NCI-H748 treated with DMSO at 0.1 percent for 48 hours (cell line): ENCODE data around the gene ZNF526.

Source experiments
- DNase-seq: peaks from one replicate; lab custom pipeline; 2025; lab: John Stamatoyannopoulos, UW

ZNF526 gene, protein sequence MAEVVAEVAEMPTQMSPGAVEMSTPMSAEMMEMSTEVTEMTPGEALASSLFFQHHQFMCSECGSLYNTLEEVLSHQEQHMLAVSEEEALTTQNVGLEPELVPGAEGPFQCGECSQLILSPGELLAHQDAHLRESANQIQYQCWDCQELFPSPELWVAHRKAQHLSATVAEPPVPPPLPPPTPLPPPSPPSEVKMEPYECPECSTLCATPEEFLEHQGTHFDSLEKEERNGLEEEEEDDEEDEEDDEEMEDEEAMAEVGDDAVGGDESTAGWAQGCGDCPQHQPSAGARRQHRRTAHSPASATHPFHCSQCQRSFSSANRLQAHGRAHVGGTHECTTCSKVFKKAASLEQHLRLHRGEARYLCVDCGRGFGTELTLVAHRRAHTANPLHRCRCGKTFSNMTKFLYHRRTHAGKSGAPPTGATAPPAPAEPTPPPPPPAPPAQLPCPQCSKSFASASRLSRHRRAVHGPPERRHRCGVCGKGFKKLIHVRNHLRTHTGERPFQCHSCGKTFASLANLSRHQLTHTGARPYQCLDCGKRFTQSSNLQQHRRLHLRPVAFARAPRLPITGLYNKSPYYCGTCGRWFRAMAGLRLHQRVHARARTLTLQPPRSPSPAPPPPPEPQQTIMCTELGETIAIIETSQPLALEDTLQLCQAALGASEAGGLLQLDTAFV

DNA sequence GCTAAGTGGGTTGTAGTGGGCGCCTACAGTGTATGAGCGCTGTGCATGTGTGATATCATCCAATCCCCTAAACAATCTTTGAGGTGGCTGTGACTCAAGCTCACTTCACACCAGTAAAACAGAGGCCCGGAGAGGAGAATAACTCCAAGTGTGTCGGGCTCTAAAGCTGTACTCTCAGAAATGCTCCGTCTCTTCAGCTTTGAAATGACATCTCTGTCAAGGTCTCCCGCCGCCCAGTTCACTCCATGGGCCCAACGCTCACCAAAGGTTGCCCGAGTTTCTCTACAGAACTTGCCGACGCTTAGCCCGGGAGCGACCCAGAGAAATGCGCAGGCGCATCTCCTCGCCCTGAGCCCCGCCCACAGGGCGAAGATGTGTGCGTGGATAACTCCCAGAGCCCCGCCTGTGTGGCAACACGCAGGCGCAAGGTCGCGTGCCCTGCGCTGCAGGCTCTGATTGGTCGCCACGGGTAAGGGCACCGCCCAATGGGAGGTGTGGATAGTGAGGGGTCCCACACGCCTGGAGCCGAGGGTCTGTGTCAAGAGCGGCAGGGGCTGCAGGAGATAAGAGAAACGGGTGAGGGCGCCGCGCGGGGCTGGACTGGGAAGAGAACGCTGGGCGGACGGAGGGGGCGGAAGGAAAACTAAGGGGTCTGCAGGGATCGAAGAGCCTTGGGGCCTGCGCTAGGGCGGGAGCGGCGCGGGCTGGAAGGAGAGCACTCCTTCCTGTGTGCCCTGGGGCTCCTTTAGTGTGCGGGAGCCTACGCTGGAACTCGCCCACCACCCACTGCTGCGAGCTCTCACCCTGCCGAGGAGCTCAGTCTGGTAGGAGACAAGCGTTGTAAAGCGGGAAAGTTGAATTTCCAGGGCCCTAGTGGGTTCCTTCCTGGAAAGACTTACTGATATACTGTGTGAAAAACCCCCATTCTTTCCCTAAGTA lies at the start of gene ZNF526:
ZNF526 (plus strand) TSS at position 501 of the 939 bp plus-strand sequence. CDS start 4,092 bp downstream, outside the sequence.
- DNase-seq: peak; percentile 95

DNA sequence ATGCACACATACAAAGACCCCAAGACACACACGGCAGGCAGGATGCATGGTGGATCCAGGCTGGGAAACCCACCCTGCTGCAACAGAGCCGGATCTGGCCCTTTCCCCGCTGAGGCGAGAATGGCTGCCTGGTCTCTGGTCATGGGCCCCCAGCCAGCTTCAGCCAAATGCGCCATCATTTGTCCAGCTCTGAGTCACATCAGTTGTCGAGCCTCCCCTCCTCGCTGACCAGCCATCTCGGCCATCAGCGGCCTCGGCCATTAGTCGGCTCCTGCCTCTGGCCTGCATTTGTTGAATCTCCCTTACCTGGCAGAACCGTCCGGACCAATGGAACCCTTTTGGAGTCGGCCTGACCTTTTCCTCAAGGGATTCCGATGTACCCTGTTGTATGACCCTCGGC lies 49.4 kb upstream of the ZNF526 start:
- no peak for DNase-seq

DNA sequence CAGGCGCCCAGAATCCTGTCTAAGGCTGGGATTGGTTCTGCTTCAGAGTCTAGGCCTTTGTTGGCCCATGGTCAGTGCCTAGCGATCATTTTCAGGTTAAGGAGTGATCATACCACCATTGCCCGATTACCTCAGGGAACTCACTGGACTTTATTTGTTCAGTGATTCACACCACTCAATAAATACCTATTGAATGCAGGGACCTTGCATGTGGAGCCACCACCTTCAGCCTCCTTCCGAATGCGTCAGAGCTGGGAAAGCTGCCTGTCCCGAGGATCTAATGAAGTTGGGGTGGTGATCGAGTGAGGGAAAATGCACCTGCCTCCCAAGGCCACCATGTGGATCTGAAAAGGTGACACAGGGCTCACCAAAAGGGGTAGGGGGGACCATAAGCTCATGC lies 47.9 kb upstream of the ZNF526 start:
- DNase-seq: no peak

DNA sequence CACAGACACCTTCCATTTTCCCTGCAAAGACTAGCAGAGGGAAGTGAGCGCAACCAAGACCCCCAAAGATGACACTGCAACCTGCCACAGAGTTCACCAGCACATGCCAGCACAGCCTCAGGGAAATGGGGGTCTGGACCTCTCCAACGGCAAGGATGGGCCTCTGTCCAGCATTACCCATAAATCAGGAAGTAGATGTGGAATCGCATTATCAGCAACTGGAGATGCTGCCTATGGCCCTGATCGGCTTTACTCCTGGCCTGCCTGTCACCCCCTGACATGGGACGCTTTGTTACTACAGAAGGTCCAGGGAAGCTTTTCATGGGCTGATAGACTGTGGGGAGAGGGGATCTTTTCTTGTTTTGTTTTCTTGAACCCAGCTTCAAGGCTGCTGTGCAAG lies 46.4 kb upstream of the ZNF526 start:
- no peak for DNase-seq

DNA sequence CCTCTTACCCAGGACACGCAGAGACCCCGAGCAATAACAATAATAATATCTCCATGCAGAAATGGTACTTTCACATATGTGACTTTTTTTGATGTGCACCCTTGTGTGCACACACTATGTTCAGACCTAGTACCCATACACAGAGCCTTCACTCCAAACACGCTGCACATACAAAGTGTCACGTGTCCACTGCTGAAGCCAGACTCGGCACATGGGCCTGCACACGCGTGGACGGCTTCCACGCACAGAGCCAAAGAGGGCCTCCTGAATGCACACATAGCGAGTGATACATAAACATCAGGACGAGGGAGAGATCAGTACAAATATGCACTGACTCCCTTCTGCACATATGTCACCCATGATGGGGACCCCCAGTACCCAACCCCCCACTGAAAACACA lies 45.9 kb upstream of the ZNF526 start:
- no peak for DNase-seq

DNA sequence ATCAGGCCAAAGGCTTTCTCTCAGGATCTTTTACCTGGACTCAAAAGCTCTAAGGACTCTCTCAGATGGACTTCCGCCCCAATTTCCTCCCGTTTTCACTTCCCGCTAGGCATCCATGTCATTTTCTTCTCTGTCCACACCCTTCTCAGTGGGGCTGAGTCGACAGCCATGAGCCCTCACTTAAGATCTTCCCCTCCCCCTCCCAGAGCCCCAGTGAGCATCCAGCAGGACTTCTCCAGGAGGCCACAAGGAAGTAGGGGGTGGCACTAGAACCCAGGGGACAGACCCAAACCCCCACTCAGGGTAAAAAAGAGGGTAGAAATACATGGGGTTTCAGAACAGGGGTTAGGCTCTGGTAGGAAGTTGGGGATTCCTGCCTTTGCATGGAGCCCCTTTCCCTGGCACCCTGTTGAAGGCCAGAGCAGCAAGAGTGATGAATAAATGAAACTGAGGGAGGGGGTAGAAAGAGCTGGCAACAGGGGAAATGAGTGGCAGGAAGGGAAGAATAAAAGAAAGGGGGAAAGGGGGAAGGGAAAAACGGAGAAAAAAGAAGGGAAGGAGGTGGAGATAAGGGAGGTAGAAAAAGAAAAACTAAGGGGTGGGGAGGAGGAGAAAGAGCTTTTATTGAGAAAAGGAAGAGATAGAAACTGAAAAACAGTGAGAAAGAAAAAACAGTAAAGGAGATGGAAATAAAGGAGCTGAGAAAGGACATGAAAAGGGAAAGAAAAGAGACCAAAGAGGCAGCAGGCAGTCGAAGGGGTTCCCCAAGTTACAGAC lies 45.0 kb upstream of the ZNF526 start:
- DNase-seq: no peak

DNA sequence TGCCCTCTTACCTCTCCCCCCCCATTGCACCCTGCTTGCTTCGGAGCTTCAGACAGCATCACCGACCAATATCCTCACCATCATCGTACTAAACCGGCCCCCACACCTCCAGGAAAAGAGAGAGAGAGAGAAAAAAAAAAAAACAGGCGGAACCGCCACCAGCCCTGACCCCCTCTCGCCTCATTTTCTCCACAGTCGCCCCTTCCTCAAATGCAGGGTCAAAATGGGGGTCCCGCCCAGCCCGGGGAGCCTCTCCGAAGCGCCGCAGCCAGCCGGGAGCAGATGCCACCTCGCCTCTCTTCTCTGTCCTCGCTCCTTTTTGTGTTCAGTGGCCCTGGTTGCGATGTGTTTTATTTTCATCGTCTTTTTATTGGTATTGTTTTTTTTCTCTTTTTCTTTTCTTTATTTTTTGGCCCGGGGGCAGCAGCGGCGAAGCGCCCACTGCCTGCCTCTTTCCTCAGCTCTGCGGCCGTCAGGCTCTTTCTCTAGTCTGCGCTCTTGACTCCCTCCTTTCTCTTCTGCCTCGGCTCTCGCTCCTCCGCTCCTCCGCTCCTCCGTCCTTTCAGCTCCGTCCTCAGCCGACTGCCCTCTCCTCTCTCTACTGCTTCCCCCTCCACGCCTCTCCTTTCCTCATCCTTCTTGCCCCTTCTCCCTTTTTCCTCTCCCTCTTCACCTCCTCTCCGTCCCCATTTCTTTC lies 44.0 kb upstream of the ZNF526 start:
- DNase-seq: peak; percentile 70

DNA sequence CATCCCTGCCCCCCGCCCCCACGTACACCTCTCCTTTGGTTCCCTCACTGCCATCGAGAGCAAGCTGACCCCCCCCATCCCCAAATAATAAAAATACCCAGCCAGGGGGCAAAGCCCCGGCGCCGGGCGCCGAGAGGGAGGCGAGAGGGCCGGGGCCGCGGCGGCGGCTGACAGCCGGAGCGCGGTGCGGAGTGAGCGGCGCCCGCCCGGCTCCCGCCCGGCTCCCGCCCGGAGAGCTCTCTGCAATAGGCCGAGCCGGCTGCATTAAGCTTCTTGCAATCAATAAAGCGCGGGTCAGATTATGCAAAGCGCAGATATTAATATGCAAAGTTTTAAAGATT lies 43.5 kb upstream of the ZNF526 start:
- peak; percentile 76 for DNase-seq

DNA sequence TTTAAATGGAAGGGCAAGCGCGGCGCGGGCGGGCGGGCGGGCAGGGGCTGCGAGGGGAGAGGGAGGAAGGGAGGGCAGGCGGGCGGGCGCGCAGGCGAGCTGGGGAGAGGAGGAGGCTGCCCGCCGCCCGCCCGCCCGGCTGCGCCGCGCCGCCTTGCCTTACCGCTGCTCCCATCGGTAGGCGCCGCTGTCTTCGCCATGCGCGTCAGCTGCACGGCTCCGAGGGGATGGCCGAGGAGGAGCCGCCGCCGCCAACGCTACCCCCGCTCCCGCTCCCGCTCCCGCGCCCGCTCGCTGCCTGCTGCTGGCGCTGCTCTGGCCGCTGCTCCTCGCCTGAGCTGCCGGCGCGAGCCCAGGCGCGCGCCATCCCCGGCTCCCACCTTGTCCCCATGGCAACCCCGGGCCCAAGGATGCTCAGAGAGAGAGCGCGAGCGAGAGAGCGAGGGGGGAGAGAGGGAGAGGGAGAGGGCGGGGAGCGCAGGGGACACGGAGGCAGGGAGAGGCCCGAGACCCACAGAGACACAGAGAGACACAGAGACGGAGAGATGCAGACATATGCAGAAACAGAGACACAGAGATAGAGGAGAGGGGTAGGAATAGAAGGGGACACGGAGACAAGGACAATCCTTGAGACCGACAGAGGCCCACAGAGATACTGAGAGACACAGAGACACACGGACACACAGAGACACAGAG lies 43.0 kb upstream of the ZNF526 start:
- DNase-seq: peak; percentile 87

DNA sequence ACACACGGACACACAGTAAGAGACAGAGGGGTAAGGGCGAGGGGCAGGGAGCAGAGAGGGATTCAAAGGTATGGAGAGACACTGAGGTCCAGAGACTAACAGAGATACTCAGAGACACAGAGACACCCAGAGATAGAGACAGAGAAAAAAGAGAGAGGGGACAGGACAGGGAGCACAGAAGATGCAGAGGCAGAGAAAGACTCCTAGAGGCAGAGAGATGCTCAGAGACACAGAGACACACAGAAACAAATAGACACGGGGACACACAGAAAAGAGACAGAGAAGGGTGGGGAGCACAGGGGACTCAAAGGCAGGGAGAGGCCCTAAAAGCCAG lies 42.5 kb upstream of the ZNF526 start:
- no peak for DNase-seq

DNA sequence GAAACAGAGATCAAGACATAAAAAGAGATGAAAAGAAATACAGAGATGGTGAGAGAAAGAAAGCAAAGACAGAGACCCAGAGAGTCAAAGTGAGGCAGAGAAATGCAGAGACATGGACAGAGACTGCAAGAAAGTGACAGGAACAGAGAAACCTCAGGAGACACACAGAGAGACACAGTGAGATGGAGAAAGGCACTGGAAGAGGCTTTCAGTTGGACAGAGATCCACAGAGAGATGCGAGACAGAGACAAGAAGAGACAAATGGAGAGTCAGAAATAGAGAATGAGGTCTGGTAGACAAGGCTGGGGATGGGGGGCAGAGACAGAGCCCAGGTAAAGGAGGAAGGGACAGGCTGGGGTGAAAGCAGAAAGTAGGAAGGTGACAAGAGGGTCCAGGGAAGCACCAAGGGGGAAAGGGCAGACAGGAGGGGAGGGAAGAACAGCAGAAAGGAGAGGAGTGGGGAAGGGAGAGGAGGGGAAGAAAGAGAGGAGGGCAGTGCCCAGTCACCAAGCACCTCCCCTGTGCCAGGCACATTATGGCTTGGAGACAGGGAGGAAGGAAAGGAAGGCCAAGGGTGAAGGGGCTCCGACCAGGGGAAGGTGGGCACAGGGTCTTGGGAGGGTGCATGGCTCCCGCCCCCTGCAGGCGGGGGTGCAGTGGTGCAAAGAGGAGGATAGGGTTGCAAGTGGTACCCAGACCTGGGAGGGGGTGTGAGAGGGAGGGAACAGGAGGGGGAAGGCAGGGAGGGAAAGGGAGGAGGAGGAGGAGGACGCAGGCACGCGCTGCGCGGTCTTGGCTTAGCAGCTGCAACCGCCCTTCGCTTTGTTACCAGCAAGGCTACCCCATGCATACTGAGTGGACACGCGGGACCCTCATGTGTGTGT lies 41.1 kb upstream of the ZNF526 start:
- DNase-seq: no peak

DNA sequence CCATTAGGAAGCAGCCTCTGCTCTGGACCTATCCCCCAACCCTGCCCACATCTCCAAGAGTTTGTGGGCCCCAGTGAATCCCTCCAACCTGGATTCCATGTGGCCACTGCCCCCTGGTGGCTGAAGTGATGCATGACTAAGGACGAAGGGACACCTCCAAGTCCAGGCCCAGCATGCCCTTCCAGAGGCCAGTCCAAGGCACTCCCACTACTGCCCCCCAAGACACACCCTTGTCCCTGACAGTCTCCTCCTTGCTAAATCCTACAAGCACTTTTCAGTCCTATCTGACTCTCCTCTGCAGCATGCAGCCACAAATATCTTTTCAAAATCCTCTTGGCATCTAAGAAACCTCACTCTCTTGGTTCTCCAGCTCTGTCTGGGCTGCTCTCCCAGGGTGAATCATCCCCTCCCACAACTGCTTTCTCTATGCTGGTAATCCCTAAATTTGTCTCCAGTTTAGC lies 35.7 kb upstream of the ZNF526 start:
- DNase-seq: peak; percentile 65

DNA sequence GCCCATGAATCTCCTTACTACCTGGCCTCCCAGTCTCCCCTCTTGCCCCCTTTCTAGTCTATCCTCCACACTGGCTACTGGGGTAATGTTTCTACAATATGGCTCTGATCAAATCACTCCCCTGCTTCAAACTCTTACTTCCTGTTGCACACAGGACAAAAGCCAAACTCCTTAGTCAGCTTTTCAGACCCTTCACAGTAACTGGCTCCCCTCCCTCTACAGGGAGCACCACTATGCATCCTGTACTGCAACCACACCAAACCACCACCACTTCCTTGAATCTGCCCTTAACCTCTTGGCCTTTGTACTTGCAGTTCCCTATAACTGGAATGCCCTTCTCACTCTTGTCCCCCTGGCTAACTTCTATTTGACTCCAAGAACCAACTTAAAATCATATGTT lies 34.8 kb upstream of the ZNF526 start:
- DNase-seq: no peak

DNA sequence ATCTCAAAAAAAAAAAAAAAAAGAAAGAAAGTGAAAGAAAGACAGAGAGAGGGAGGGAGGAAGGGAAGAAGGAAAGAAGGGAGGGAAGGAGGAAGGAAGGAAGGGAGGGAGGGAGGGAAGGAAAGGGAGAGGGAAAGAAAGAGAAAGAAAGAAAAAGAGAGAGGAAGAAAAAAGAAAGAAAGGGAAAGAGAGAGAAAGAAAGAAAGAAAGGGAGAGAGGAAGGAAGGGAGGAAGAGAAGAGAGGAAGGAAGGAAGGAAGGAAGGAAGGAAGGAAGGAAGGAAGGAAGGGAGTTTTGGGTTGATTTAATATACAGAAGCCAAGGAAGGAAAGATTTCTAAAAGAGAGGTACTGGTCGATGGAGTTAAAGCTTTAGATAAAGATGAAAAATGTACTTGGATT lies 31.4 kb upstream of the ZNF526 start:
- no peak for DNase-seq

DNA sequence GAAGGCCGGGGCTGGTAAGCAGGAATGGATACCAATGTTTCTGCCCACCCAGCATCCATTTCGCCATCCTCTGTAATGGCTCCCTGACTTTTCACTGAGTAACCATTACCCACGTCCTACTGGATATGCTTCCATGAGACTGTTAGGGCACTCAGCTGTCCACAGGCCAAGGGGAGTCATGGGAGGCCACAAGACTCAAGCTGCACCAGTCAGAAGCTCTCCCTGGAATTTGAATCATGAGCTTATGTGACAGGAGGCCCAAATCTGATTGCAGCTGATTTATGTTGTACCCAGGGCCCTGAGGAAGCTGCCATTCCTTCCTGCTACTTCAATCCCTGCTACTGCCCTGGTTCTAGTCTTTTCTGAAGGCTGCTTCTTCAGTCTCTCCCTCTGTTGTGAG lies 31.0 kb upstream of the ZNF526 start:
- DNase-seq: no peak

DNA sequence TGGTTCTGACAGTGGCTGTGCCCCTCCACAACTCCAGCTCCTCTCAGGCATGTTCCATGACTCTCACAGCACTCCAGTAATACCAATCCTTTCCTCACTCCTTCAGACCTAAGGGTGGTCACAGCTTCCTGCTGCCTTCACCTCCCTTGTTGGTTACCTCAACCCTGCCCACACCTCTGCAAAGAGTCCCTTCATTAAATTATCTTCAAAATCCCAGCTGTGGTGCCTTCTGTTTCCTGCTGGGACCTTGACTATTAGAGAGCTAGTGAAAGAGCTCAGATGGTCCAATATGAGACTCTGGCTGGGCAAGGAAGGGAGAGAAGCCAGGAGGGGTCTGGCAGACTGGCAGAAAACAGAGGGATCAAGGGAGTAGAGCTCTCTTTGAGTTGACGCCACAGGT lies 28.8 kb upstream of the ZNF526 start:
- no peak for DNase-seq

DNA sequence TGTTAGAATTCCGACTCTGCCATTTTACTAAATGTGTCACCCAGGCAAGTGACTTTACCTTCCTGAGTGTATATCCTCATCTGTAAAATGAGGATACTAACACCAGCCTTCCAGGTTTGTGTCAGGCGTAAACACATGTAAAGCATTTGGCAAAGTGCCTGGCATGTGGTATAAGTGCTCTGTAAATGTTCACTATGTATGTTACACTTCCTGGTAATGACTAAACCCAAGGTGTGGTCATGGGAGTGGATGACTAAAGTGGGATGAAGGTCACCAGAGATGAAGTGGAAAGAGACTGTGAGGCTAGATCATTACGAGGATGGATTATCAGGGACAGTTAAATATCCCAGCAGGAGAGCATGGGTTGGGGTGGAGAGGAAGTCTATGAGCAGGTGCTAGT lies 28.3 kb upstream of the ZNF526 start:
- DNase-seq: peak; percentile 93

DNA sequence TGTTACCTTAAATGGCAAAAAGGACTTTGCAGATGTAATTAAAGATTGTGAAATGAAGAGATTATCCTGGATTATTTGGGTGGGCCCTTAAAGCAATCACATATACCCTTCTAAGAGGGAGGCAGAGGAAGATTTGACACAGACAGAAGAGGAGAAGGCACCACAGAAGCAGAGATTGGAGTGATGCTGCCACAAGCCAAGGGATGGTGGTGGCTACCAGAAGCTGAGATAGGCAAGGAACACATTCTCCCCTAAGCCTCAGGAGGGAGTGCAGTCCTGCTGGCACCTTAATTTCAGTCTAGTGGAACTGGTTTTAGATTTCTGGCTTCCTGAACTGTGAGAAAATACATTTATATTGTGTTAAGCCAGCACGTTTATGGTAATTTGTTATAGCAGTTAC lies 26.8 kb upstream of the ZNF526 start:
- DNase-seq: no peak

DNA sequence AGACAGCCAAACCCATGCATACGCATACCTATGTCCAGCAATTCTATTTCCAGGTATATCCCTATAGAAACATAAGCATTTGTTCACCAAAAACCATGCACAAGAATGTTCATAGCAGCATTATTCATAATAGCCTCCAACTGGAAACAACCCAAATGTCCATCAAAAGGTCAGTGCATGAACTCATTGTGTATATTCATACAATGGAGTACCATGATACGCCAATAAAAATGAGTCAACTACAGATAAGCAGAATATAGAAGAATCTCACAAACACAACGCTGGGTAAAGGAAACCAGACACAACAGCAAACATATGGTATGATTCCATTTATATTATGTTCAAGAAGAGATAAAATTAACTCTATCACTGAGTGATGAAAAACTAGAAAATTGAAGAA lies 26.4 kb upstream of the ZNF526 start:
- no peak for DNase-seq
